HPDE6-E6E7 (cell line): ENCODE data around the gene GFPT2.

Experiments
- DNase-seq: peaks from one replicate; pipeline ENCODE4 v3.0.0; 2011; ENCODE audit warnings: missing footprints; ENCODE audit errors: extremely low spot score

The GFPT2 gene

GRCh38 chr5:180350711-180351465 lies 2.2 kb downstream of the GFPT2 start:
- no peak for DNase-seq

GRCh38 chr5:180350296-180350695 lies 2.8 kb downstream of the GFPT2 start:
- no peak for DNase-seq

GRCh38 chr5:180349391-180349790 lies 3.7 kb downstream of the GFPT2 start:
- no peak for DNase-seq

GRCh38 chr5:180348336-180348735 lies 4.8 kb downstream of the GFPT2 start:
- DNase-seq, result no peak

- no peak for DNase-seq
Measured at GRCh38 chr5:180347702-180348101, 5.4 kb downstream of the GFPT2 start.

- DNase-seq, result no peak
Measured at GRCh38 chr5:180346358-180346757, 6.8 kb downstream of the GFPT2 start.

- DNase-seq, result no peak
Measured at GRCh38 chr5:180345781-180346180, 7.4 kb downstream of the GFPT2 start.

GRCh38 chr5:180345186-180345585 lies 8.0 kb downstream of the GFPT2 start:
- DNase-seq, result no peak

GRCh38 chr5:180344696-180344999 lies 8.5 kb downstream of the GFPT2 start:
- no peak for DNase-seq

GRCh38 chr5:180343831-180344695 lies 9.1 kb downstream of the GFPT2 start:
- DNase-seq, result no peak

- DNase-seq, result no peak
Measured at GRCh38 chr5:180343110-180343830, 9.9 kb downstream of the GFPT2 start.

GRCh38 chr5:180341595-180341994 lies 11.5 kb downstream of the GFPT2 start:
- DNase-seq, result no peak

GRCh38 chr5:180340856-180341255 lies 12.3 kb downstream of the GFPT2 start:
- DNase-seq, result no peak

GRCh38 chr5:180339583-180340183 lies 13.5 kb downstream of the GFPT2 start:
- no peak for DNase-seq

GRCh38 chr5:180338001-180338707 lies 15.0 kb downstream of the GFPT2 start:
- DNase-seq, result no peak

GRCh38 chr5:180336234-180337020 lies 16.7 kb downstream of the GFPT2 start:
- no peak for DNase-seq

GRCh38 chr5:180335614-180336233 lies 17.4 kb downstream of the GFPT2 start:
- DNase-seq, result no peak

- no peak for DNase-seq
Measured at GRCh38 chr5:180334751-180335613, 18.2 kb downstream of the GFPT2 start.

- DNase-seq, result no peak
Measured at GRCh38 chr5:180334176-180334575, 19.0 kb downstream of the GFPT2 start.
